ENCODE results near the gene SSTR3. TPM values are rescaled to one million over a fixed set of nuclear protein-coding genes. Genes with fewer than 3 reads are reported as not detected.

The SSTR3 gene
- total RNA-seq, 2 donors from 2014 or later = 0.11 to 0.20 TPM

DNA sequence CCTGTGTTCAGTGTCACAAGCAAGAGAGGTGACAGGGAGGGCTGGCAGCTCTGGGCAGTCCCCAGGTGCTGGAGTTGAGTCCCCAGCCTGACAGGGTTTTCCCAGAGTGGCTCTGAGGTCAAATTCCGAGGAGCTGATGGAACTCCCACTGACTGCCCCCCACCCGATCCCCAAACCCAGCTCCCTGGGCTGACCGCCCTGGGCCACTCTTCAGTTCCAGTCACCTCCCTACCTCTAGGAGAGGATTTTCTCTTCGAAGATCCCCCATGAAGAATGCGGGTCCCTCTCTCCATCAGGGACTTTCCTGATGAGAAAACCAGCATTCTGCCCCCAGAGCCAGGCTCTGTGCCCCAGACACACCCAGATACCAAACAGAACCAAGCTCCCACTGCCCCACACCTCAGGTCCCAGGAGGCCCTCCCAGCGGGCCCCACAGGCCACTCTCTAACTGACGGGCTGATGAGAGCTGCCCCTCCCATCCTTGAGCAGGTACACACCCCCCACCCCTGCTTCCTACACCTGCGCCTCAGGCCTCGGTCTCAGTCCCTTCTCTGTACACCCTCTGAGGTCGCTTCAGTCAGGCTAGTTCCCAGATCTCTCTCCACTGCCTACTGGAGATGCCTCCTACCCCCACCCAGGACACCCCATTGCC, 43.9 kb upstream of the SSTR3 start:
- Mint-ChIP-seq H3K4me1 (peaks cover 36% of the 10 kb centered on the region), H3K27me3 (ENCODE audit: insufficient read depth) (peaks cover 21% of the 10 kb centered on the region), H3K4me3 (no peak overlapping the region), H3K27ac (no peak overlapping the region), H3K36me3 (ENCODE audit: low read depth) (no peaks in the 10 kb centered on the region), H3K9me3 (no peaks in the 10 kb centered on the region)
- Histone ChIP-seq H3K4me3 (ENCODE audit: low read length) (no peak overlapping the region), H3K9ac (ENCODE audit: extremely low read depth, low read length, poor library complexity, severe bottlenecking) (no peak overlapping the region), H3K9me3 (ENCODE audit: control insufficient read depth, low read length) (no peaks in the 10 kb centered on the region), H3K4me1 (ENCODE audit: control insufficient read depth, insufficient read depth, low read length) (peaks cover 13% of the 10 kb centered on the region), H3K27ac (ENCODE audit: low read depth, low read length) (no peak overlapping the region), H3K27me3 (ENCODE audit: control insufficient read depth, insufficient read depth, low read length, poor library complexity, severe bottlenecking) (peaks cover 10% of the 10 kb centered on the region), H3K36me3 (ENCODE audit: control insufficient read depth, insufficient read depth, low read length) (no peaks in the 10 kb centered on the region)
- DNase-seq = peak; percentile 48
- TF ChIP-seq CTCF (conservative IDR thresholded peaks at IDR 0.05) = no peak
- WGBS, 2 experiments (ENCODE audit: insufficient coverage in 1 of 2, insufficient read length in 1 of 2) = 78 to 87% methylated on average over 4 to 10 of the region's 10 CpGs

- H3K9ac ChIP-seq (ENCODE audit: extremely low read depth, low read length, poor library complexity, severe bottlenecking) = no peak overlapping the region
Observed at GRCh38 chr22:37255558-37256006, 43.3 kb upstream of the SSTR3 start.

DNA sequence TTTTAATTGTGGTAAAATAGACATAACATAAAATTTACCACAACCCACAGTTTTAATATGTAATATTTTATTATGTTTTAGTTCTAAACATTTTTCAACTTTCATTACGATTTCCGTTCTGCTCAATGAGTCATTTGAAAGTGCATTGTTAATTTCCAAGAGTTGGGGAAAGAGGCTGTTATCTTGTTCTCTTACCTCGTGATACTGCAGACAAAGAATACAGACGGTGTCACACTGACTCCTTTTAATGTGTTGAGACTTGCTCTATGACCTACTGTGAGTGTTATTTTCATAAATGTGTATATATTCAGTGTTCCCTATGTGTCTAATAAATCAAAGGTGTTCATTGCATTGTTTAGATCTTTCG, 42.6 kb upstream of the SSTR3 start:
- Histone ChIP-seq H3K4me1 (ENCODE audit: control insufficient read depth, insufficient read depth, low read length) (peaks cover 13% of the 10 kb centered on the region), H3K4me3 (ENCODE audit: low read length) (no peak overlapping the region), H3K36me3 (ENCODE audit: control insufficient read depth, insufficient read depth, low read length) (no peaks in the 10 kb centered on the region), H3K9ac (ENCODE audit: extremely low read depth, low read length, poor library complexity, severe bottlenecking) (no peak overlapping the region), H3K27me3 (ENCODE audit: control insufficient read depth, insufficient read depth, low read length, poor library complexity, severe bottlenecking) (peaks cover 4% of the 10 kb centered on the region), H3K9me3 (ENCODE audit: control insufficient read depth, low read length) (no peaks in the 10 kb centered on the region), H3K27ac (ENCODE audit: low read depth, low read length) (no peak overlapping the region)
- Mint-ChIP-seq H3K36me3 (ENCODE audit: low read depth) (no peaks in the 10 kb centered on the region), H3K27me3 (ENCODE audit: insufficient read depth) (peaks cover 9% of the 10 kb centered on the region), H3K4me3 (no peak overlapping the region), H3K9me3 (no peaks in the 10 kb centered on the region), H3K27ac (no peak overlapping the region), H3K4me1 (peaks cover 32% of the 10 kb centered on the region)
- 45 to 59% methylated on average over 4 of the region's 5 CpGs for WGBS, 2 experiments (ENCODE audit: insufficient coverage in 1 of 2, insufficient read length in 1 of 2)
- DNase-seq = no peak
- no peak for TF ChIP-seq CTCF (conservative IDR thresholded peaks at IDR 0.05)

More at GRCh38 chr22:37255558-37256006, 43.3 kb upstream of the SSTR3 start:
- no peak for TF ChIP-seq CTCF (conservative IDR thresholded peaks at IDR 0.05)
- peaks cover 34% of the 10 kb centered on the region for H3K4me1 Mint-ChIP-seq
- Histone ChIP-seq H3K27me3 (ENCODE audit: control insufficient read depth, insufficient read depth, low read length, poor library complexity, severe bottlenecking) (peaks cover 10% of the 10 kb centered on the region), H3K4me1 (ENCODE audit: control insufficient read depth, insufficient read depth, low read length) (peaks cover 13% of the 10 kb centered on the region), H3K36me3 (ENCODE audit: control insufficient read depth, insufficient read depth, low read length) (no peaks in the 10 kb centered on the region), H3K4me3 (ENCODE audit: low read length) (no peak overlapping the region), H3K27ac (ENCODE audit: low read depth, low read length) (no peak overlapping the region), H3K9me3 (ENCODE audit: control insufficient read depth, low read length) (no peaks in the 10 kb centered on the region)
- no peak overlapping the region for H3K27ac Mint-ChIP-seq
- no peaks in the 10 kb centered on the region for H3K36me3 Mint-ChIP-seq (ENCODE audit: low read depth)
- H3K9me3 Mint-ChIP-seq = no peaks in the 10 kb centered on the region
- no peak overlapping the region for H3K4me3 Mint-ChIP-seq
- H3K27me3 Mint-ChIP-seq (ENCODE audit: insufficient read depth) = peaks cover 15% of the 10 kb centered on the region
- DNase-seq = no peak

Data from endodermal cell (in vitro differentiated cells).